ENCODE results near the gene CNR2.
A peak's percentile ranks its signal among the peaks of the same experiment; 100 is the strongest.
"Not testable (repeated sequence)": the region's sequence is repeated elsewhere in the genome, so short reads cannot be mapped to it uniquely, and the experiment has no call there.

The CNR2 gene

GRCh38 chr1:23848673-23849616, 64.2 kb downstream of the CNR2 start:
- CTCF ChIA-PET: interaction anchor here (0.9 to 1.9 kb wide), 2 partner anchors 38 to 140 kb away, joined by 3 to 10 read pairs; no protein-coding TSS in a partner anchor
- POLR2A ChIA-PET: interaction anchor here (0.6 kb wide), 1 partner anchor 648 kb away, joined by 3 read pairs; no protein-coding TSS in a partner anchor
- H3K36me3 ChIP-seq (ENCODE audit: control insufficient read depth in 2 of 2, insufficient read depth in 1 of 2, low read length in 2 of 2): peaks cover 5 to 55% of the 10 kb centered on the region in 2 experiments; a peak in 2 of 3 replicates
- H3K27ac ChIP-seq (ENCODE audit: extremely low read depth, low read depth, low read length): no peak overlapping the region
- no peak for TF ChIP-seq ZNF350 (tag by site-specific recombination; IDR thresholded peaks at IDR 0.05)
- no peak for TF ChIP-seq ZNF837 (tag by site-specific recombination; IDR thresholded peaks at IDR 0.05)
- no peak for TF ChIP-seq ZSCAN30 (tag by site-specific recombination; IDR thresholded peaks at IDR 0.05)
- no peak for TF ChIP-seq KLF17 (tag by site-specific recombination; IDR thresholded peaks at IDR 0.05)
- no peak for TF ChIP-seq AEBP2 (tag by site-specific recombination; IDR thresholded peaks at IDR 0.05; ENCODE audit: borderline replicate concordance)
- no peak for TF ChIP-seq SP3 (tag by site-specific recombination; IDR thresholded peaks at IDR 0.05)
- no peaks in the 10 kb centered on the region for H3K4me1 ChIP-seq (ENCODE audit: control insufficient read depth, insufficient read depth, low read length)
- H3K4me3 ChIP-seq (ENCODE audit: low read depth, low read length): no peak overlapping the region
- H3K9me3 ChIP-seq (ENCODE audit: control insufficient read depth, insufficient read depth, low read depth, low read length): no peaks in the 10 kb centered on the region

GRCh38 chr1:23847482-23848095, 65.6 kb downstream of the CNR2 start:
- H3K9me3 ChIP-seq (ENCODE audit: control insufficient read depth, insufficient read depth, low read depth, low read length); CTCF ChIA-PET; H3K27ac ChIP-seq (ENCODE audit: extremely low read depth, low read depth, low read length); H3K4me3 ChIP-seq (ENCODE audit: low read depth, low read length); POLR2A ChIA-PET; H3K4me1 ChIP-seq (ENCODE audit: control insufficient read depth, insufficient read depth, low read length): not testable (repeated sequence)
- peaks cover 9 to 55% of the 10 kb centered on the region in 2 experiments; a peak in 2 of 3 replicates for H3K36me3 ChIP-seq (ENCODE audit: control insufficient read depth in 2 of 2, insufficient read depth in 1 of 2, low read length in 2 of 2)
- peak; percentile 42 for TF ChIP-seq SETDB1 (IDR thresholded peaks at IDR 0.05; ENCODE audit: insufficient read length, low read length)

GRCh38 chr1:23845163-23845562, 68.0 kb downstream of the CNR2 start:
- TF ChIP-seq ZSCAN4 (tag by site-specific recombination; IDR thresholded peaks at IDR 0.05) (no peak), ZNF596 (tag by site-specific recombination; IDR thresholded peaks at IDR 0.05) (no peak), ZNF558 (tag by site-specific recombination; IDR thresholded peaks at IDR 0.05) (no peak), ZNF112 (tag by site-specific recombination; IDR thresholded peaks at IDR 0.05) (no peak), ZNF837 (tag by site-specific recombination; IDR thresholded peaks at IDR 0.05) (no peak), ZNF518A (tag by site-specific recombination; conservative IDR thresholded peaks at IDR 0.05; ENCODE audit: low read depth) (no peak), ZNF140 (tag by site-specific recombination; IDR thresholded peaks at IDR 0.05) (no peak), ZSCAN18 (tag by site-specific recombination; IDR thresholded peaks at IDR 0.05) (no peak), SP7 (tag by site-specific recombination; IDR thresholded peaks at IDR 0.05) (no peak)
- CTCF ChIA-PET: interaction anchor here (1.0 to 3.0 kb wide), 3 partner anchors 10 to 74 kb away, joined by 3 to 17 read pairs (median 4); no protein-coding TSS in a partner anchor
- peaks cover 9 to 42% of the 10 kb centered on the region in 2 experiments; a peak in 2 of 3 replicates for H3K36me3 ChIP-seq (ENCODE audit: control insufficient read depth in 2 of 2, insufficient read depth in 1 of 2, low read length in 2 of 2)

More at GRCh38 chr1:23845163-23845562, 68.0 kb downstream of the CNR2 start:
- Histone ChIP-seq H3K27ac (ENCODE audit: extremely low read depth, low read depth, low read length) (no peak overlapping the region), H3K4me3 (ENCODE audit: low read depth, low read length) (no peak overlapping the region), H3K4me1 (ENCODE audit: control insufficient read depth, insufficient read depth, low read length) (no peaks in the 10 kb centered on the region), H3K9me3 (ENCODE audit: control insufficient read depth, insufficient read depth, low read depth, low read length) (no peaks in the 10 kb centered on the region)
- POLR2A ChIA-PET: no interaction called here

Data from HEK293 (cell line).